Measurements from ENCODE around the gene BHLHE23.

Gene BHLHE23

DNA sequence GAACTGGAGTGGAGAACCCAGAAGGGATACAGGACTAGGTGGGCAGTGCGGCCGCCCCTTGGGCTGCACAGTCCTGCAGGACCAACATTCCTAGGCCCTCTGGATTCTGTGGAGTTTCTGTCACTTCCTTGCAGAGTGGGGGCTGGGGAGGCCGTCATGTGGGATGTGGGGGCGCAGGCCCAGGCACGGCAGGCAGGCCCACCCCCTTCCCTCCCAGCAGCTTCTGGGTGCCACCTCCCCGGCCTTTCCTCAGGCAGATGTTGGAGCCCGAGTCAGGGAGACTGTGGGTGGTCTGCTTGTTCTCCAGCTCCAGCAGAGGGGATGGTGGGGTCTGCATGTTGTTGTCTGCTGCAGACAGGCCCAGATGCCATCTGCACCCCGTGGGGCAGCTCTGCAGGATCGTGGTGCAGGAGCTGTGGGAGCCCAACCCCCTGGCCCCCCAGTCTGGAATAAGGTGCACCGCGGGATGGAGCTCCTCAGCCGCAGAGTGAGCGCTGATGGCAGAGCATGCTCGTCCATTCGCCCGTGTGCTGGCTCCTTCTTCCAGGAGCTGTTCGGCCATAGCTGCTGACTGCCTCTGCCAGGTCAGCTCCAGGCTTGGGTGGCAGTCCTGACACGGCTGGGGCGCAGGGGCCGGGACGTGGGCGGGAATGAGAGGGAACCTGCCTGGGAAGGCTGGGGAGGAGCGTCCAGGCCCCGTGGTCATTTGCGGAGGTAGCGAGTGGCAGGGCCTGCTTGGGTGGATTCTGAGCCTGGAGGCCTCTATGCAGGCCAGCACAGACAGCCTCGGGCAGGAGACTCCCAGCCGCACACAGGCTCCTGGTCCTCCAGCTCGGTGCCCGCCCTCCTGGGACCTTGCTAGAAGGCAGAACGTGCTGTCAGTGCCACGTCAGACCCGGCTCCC lies 36.2 kb downstream of the BHLHE23 start:
- TF ChIP-seq YY1 (IDR thresholded peaks at IDR 0.05; ENCODE audit: low read depth) (no peak), EP300 (IDR thresholded peaks at IDR 0.05; ENCODE audit: borderline replicate concordance) (no peak), TAF1 (IDR thresholded peaks at IDR 0.05; ENCODE audit: low read depth) (no peak), RAD21 (IDR thresholded peaks at IDR 0.05; ENCODE audit: low read depth) (no peak)

GRCh38 chr20:62969939-62970306 lies 36.8 kb downstream of the BHLHE23 start:
- no peak for TF ChIP-seq CREB1 (IDR thresholded peaks at IDR 0.05; ENCODE audit: low read depth)
- TF ChIP-seq, protein P1, sequence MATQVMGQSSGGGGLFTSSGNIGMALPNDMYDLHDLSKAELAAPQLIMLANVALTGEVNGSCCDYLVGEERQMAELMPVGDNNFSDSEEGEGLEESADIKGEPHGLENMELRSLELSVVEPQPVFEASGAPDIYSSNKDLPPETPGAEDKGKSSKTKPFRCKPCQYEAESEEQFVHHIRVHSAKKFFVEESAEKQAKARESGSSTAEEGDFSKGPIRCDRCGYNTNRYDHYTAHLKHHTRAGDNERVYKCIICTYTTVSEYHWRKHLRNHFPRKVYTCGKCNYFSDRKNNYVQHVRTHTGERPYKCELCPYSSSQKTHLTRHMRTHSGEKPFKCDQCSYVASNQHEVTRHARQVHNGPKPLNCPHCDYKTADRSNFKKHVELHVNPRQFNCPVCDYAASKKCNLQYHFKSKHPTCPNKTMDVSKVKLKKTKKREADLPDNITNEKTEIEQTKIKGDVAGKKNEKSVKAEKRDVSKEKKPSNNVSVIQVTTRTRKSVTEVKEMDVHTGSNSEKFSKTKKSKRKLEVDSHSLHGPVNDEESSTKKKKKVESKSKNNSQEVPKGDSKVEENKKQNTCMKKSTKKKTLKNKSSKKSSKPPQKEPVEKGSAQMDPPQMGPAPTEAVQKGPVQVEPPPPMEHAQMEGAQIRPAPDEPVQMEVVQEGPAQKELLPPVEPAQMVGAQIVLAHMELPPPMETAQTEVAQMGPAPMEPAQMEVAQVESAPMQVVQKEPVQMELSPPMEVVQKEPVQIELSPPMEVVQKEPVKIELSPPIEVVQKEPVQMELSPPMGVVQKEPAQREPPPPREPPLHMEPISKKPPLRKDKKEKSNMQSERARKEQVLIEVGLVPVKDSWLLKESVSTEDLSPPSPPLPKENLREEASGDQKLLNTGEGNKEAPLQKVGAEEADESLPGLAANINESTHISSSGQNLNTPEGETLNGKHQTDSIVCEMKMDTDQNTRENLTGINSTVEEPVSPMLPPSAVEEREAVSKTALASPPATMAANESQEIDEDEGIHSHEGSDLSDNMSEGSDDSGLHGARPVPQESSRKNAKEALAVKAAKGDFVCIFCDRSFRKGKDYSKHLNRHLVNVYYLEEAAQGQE (IDR thresholded peaks at IDR 0.05; ENCODE audit: low read depth), result no peak
- no peak for TF ChIP-seq TAF1 (IDR thresholded peaks at IDR 0.05; ENCODE audit: low read depth)
- no peak for TF ChIP-seq YY1 (IDR thresholded peaks at IDR 0.05; ENCODE audit: low read depth)
- TF ChIP-seq FOXM1 (IDR thresholded peaks at IDR 0.05; ENCODE audit: borderline replicate concordance, low read depth), result no peak
- no peak for TF ChIP-seq ZBTB7A (IDR thresholded peaks at IDR 0.05; ENCODE audit: low read depth)
- TF ChIP-seq NFIC (IDR thresholded peaks at IDR 0.05), result no peak

GRCh38 chr20:62969179-62969760 lies 37.5 kb downstream of the BHLHE23 start:
- TF ChIP-seq EGR1 (IDR thresholded peaks at IDR 0.05) (no peak), NFIC (IDR thresholded peaks at IDR 0.05) (no peak), ZBTB7A (IDR thresholded peaks at IDR 0.05; ENCODE audit: low read depth) (no peak), EP300 (IDR thresholded peaks at IDR 0.05; ENCODE audit: borderline replicate concordance) (no peak), MAX (IDR thresholded peaks at IDR 0.05) (no peak), TCF12 (IDR thresholded peaks at IDR 0.05; ENCODE audit: low read depth) (no peak), RAD21 (IDR thresholded peaks at IDR 0.05; ENCODE audit: low read depth) (no peak), TEAD4 (IDR thresholded peaks at IDR 0.05) (no peak), YY1 (IDR thresholded peaks at IDR 0.05; ENCODE audit: low read depth) (no peak), CREB1 (IDR thresholded peaks at IDR 0.05; ENCODE audit: low read depth) (no peak), FOXM1 (IDR thresholded peaks at IDR 0.05; ENCODE audit: borderline replicate concordance, low read depth) (no peak), TAF1 (IDR thresholded peaks at IDR 0.05; ENCODE audit: low read depth) (no peak), CEBPB (IDR thresholded peaks at IDR 0.05) (no peak)
- TF ChIP-seq, protein P2, sequence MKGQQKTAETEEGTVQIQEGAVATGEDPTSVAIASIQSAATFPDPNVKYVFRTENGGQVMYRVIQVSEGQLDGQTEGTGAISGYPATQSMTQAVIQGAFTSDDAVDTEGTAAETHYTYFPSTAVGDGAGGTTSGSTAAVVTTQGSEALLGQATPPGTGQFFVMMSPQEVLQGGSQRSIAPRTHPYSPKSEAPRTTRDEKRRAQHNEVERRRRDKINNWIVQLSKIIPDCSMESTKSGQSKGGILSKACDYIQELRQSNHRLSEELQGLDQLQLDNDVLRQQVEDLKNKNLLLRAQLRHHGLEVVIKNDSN (IDR thresholded peaks at IDR 0.05), result no peak
- TF ChIP-seq, protein P1 (IDR thresholded peaks at IDR 0.05; ENCODE audit: low read depth), result no peak

- no peak for TF ChIP-seq YY1 (IDR thresholded peaks at IDR 0.05; ENCODE audit: low read depth)
- TF ChIP-seq TAF1 (IDR thresholded peaks at IDR 0.05; ENCODE audit: low read depth), result no peak
- no peak for TF ChIP-seq CREB1 (IDR thresholded peaks at IDR 0.05; ENCODE audit: low read depth)
- no peak for TF ChIP-seq NFIC (IDR thresholded peaks at IDR 0.05)
- TF ChIP-seq TEAD4 (IDR thresholded peaks at IDR 0.05), result no peak
- no peak for TF ChIP-seq FOXM1 (IDR thresholded peaks at IDR 0.05; ENCODE audit: borderline replicate concordance, low read depth)
- no peak for TF ChIP-seq EGR1 (IDR thresholded peaks at IDR 0.05)
- no peak for TF ChIP-seq EP300 (IDR thresholded peaks at IDR 0.05; ENCODE audit: borderline replicate concordance)
- TF ChIP-seq, protein P2 (IDR thresholded peaks at IDR 0.05), result no peak
- no peak for TF ChIP-seq TCF12 (IDR thresholded peaks at IDR 0.05; ENCODE audit: low read depth)
Observed at GRCh38 chr20:62968378-62969178, 38.2 kb downstream of the BHLHE23 start.

DNA sequence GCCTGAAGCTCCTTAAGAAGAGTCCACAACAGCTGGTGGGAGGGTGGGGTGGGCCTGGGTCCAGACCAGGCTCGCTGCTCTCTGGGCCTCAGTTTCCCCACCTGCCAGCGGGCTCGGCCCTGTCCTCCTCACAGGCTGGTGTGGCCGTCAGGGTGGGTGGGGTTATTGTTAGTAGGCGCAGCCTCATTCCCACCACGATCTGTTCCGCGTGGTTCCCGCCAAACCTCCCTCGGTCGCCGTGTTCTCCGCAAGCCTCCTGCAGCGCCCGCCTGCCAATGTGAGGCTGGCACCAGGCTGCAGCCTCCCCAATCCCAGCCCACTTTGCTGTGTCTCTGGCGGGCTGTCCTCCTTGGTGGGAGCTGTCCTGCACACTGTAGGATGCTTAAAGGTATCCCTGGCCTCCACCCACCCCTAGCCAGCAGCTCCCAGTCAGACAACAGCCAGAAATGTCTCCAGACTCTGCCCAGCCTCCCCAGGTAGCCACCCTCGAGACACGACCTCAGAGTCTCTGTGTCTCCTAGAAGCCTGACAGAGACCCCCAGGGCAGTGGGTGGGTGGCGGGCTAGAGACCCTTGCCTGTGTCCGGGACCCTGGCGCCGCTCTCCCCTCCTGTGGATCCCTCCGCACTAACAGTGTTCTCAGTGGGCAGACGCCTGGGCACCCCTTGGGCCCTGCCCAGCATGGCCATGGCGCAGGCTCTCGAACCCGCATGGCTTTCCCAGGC lies 39.0 kb downstream of the BHLHE23 start:
- TF ChIP-seq, protein P2 (IDR thresholded peaks at IDR 0.05), result no peak
- TF ChIP-seq ZBTB7A (IDR thresholded peaks at IDR 0.05; ENCODE audit: low read depth), result no peak
- no peak for TF ChIP-seq TEAD4 (IDR thresholded peaks at IDR 0.05)
- no peak for TF ChIP-seq EGR1 (IDR thresholded peaks at IDR 0.05)
- no peak for TF ChIP-seq EP300 (IDR thresholded peaks at IDR 0.05; ENCODE audit: borderline replicate concordance)
- TF ChIP-seq NFIC (IDR thresholded peaks at IDR 0.05), result no peak
